CD8-positive, alpha-beta memory T cell (primary cell): Measurements from ENCODE around the gene SLC25A18. TPM values are rescaled to one million over a fixed set of nuclear protein-coding genes. Genes with fewer than 3 reads are reported as not detected.

Source experiments
- CTCF ChIA-PET: fragments of 350-600 bp; sonication (Branson Sonifier 250); formaldehyde crosslinking; loops from one replicate; lab custom pipeline; 2021; ENCODE audit warnings: antibody characterized with exemption; lab: Charles Lee
- POLR2A ChIA-PET: fragments of 350-600 bp; sonication (Branson Sonifier 250); formaldehyde crosslinking; loops from one replicate; lab custom pipeline; 2021; ENCODE audit warnings: antibody characterized with exemption; lab: Charles Lee
- DNase-seq, 5 donors: peaks; one replicate each; pipeline versions ENCODE4 v3.0.0 to v3.0.0-alpha.2; 2020 to 2022; ENCODE audit warnings: mixed read lengths in 1 of 5
- H3K27ac ChIP-seq: one replicate; pipeline ENCODE4 v1.7.0; 2013; ENCODE audit warnings: low read depth, mild to moderate bottlenecking, low read length, moderate library complexity
- H3K27me3 ChIP-seq: 2 replicates; pipeline ENCODE4 v1.7.0; 2013; ENCODE audit warnings: low read length, mild to moderate bottlenecking; ENCODE audit not compliant: insufficient read depth, poor library complexity, severe bottlenecking
- H3K36me3 ChIP-seq: 2 replicates; pipeline ENCODE4 v1.7.0; 2013; ENCODE audit warnings: mild to moderate bottlenecking, low read length, moderate library complexity; ENCODE audit not compliant: insufficient read depth
- H3K4me1 ChIP-seq: 2 replicates; pipeline ENCODE4 v1.7.0; 2013; ENCODE audit warnings: mild to moderate bottlenecking, low read length, moderate library complexity; ENCODE audit not compliant: insufficient read depth
- H3K4me3 ChIP-seq: 2 replicates; pipeline ENCODE4 v1.7.0; 2013; ENCODE audit warnings: mild to moderate bottlenecking, low read length
- H3K9me3 ChIP-seq: 2 replicates; pipeline ENCODE4 v1.7.0; 2013; ENCODE audit warnings: mild to moderate bottlenecking, low read length
- H3K27ac Mint-ChIP-seq, 8 donors: one replicate each; pipeline ENCODE4 v1.8.0; 2020 to 2021; ENCODE audit warnings: mixed read lengths in 8 of 8, mild to moderate bottlenecking in 6 of 8, inconsistent platforms in 3 of 8, moderate library complexity in 3 of 8
- H3K27me3 Mint-ChIP-seq, 2 donors: one replicate each; pipeline ENCODE4 v1.8.0; 2020 to 2021; ENCODE audit warnings: mixed read lengths in 2 of 2, mild to moderate bottlenecking in 1 of 2, moderate library complexity in 1 of 2
- H3K36me3 Mint-ChIP-seq, 3 donors: one replicate each; pipeline ENCODE4 v1.8.0; 2020 to 2021; ENCODE audit warnings: mixed read lengths in 3 of 3, inconsistent platforms in 1 of 3, mild to moderate bottlenecking in 1 of 3
- H3K4me1 Mint-ChIP-seq, 3 donors: one replicate each; pipeline ENCODE4 v1.8.0; 2020 to 2021; ENCODE audit warnings: mixed read lengths in 3 of 3, inconsistent platforms in 1 of 3, mild to moderate bottlenecking in 1 of 3
- H3K4me3 Mint-ChIP-seq, 7 donors: one replicate each; pipeline ENCODE4 v1.8.0; 2020 to 2021; ENCODE audit warnings: mixed read lengths in 7 of 7, mild to moderate bottlenecking in 6 of 7, moderate library complexity in 4 of 7, inconsistent platforms in 2 of 7
- H3K9me3 Mint-ChIP-seq, 5 donors: one replicate each; pipeline ENCODE4 v1.8.0; 2020 to 2022; ENCODE audit warnings: mixed read lengths in 5 of 5, mild to moderate bottlenecking in 3 of 5, moderate library complexity in 2 of 5, inconsistent platforms in 1 of 5
- polyA plus RNA-seq: library from polyadenylated mRNA; unstranded; fragments of 300-500 nt; fragmentation: Illumina TruSeq; gene quantifications from one replicate; pipeline ENCODE4 v1.2.3, GENCODE V29; 2021
- total RNA-seq, 2 experiments: library from RNA; stranded (reverse); gene quantifications; one replicate each; pipeline ENCODE4 v1.2.3, GENCODE V29; 2021

The SLC25A18 gene
- total and polyA plus RNA-seq, 3 experiments from 2014 or later = not detected

DNA sequence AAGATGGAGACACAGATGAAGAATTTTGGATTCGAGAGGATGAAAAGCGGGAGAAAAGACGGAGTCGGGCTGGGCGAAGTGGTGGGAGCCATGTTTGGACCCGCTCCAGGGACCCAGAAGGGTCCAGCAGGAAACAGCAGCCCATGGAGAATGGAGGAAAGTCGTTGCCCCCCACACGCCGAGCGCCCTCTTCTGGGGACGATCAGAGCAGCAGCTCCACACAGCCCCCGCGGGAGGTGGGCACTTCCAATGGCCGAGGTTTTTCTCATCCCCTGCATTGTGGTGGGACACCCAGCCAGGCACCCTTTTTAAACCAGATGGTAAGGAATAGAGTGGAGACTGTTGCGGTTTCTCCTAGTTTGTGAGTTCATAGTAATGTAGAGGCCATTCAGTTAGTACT, 22.8 kb upstream of the SLC25A18 start:
- H3K27ac Mint-ChIP-seq = no peak overlapping the region
- peaks cover 3 to 5% of the 10 kb centered on the region in 2 donors for H3K27me3 Mint-ChIP-seq
- Histone ChIP-seq H3K4me1 (no peaks in the 10 kb centered on the region), H3K27me3 (no peaks in the 10 kb centered on the region), H3K36me3 (no peaks in the 10 kb centered on the region), H3K27ac (no peak overlapping the region), H3K9me3 (no peaks in the 10 kb centered on the region), H3K4me3 (no peak overlapping the region)
- no peak for DNase-seq
- H3K4me1 Mint-ChIP-seq = no peaks in the 10 kb centered on the region
- POLR2A ChIA-PET = no interaction called here
- H3K4me3 Mint-ChIP-seq = no peak overlapping the region
- H3K9me3 Mint-ChIP-seq = no peaks in the 10 kb centered on the region
- H3K36me3 Mint-ChIP-seq = no peaks in the 10 kb centered on the region
- CTCF ChIA-PET = no interaction called here

DNA sequence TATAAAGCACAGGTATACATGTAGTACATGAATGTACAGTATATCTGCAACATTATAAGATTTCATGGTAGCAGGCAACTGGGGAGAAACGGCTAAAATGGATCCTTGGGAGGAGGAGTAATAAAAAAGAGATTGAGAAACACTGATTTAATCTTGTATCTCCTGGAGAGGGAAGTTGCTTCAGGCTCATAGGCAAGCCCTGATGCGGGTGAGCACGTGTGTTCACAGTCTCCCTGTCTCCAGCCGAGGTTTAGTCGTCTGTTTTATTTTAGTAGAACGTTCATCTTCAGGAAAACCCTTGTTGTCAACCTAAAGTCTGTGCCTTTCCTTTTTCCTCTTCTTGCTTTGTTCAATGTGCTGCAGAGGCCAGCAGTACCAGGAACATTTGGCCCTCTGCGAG, 21.8 kb upstream of the SLC25A18 start:
- no peaks in the 10 kb centered on the region for H3K9me3 ChIP-seq
- H3K27me3 Mint-ChIP-seq = peaks cover 3 to 5% of the 10 kb centered on the region in 2 donors
- POLR2A ChIA-PET = no interaction called here
- H3K4me1 ChIP-seq = no peaks in the 10 kb centered on the region
- H3K9me3 Mint-ChIP-seq = no peaks in the 10 kb centered on the region
- no peaks in the 10 kb centered on the region for H3K4me1 Mint-ChIP-seq
- no peaks in the 10 kb centered on the region for H3K36me3 Mint-ChIP-seq
- peak overlapping the region in 1 of 8 donors; percentile 22 for H3K27ac Mint-ChIP-seq
- no peak overlapping the region for H3K27ac ChIP-seq
- H3K4me3 Mint-ChIP-seq = no peak overlapping the region
- H3K27me3 ChIP-seq = no peaks in the 10 kb centered on the region
- CTCF ChIA-PET = no interaction called here
- no peak for DNase-seq
- no peaks in the 10 kb centered on the region for H3K36me3 ChIP-seq
- no peak overlapping the region for H3K4me3 ChIP-seq

DNA sequence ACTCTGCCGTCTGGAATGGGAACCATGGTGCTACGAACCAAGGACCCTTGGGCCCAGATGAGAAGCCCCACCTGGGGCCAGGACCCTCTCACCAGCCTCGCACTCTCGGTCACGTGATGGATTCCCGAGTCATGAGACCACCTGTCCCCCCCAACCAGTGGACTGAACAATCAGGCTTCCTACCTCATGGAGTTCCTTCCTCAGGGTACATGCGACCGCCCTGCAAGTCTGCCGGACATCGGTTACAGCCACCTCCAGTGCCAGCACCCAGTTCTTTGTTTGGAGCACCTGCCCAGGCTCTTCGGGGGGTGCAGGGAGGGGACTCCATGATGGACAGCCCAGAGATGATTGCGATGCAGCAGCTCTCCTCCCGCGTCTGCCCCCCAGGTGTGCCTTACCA, 20.8 kb upstream of the SLC25A18 start:
- CTCF ChIA-PET = no interaction called here
- POLR2A ChIA-PET = no interaction called here
- no peak overlapping the region for H3K27ac Mint-ChIP-seq

DNA sequence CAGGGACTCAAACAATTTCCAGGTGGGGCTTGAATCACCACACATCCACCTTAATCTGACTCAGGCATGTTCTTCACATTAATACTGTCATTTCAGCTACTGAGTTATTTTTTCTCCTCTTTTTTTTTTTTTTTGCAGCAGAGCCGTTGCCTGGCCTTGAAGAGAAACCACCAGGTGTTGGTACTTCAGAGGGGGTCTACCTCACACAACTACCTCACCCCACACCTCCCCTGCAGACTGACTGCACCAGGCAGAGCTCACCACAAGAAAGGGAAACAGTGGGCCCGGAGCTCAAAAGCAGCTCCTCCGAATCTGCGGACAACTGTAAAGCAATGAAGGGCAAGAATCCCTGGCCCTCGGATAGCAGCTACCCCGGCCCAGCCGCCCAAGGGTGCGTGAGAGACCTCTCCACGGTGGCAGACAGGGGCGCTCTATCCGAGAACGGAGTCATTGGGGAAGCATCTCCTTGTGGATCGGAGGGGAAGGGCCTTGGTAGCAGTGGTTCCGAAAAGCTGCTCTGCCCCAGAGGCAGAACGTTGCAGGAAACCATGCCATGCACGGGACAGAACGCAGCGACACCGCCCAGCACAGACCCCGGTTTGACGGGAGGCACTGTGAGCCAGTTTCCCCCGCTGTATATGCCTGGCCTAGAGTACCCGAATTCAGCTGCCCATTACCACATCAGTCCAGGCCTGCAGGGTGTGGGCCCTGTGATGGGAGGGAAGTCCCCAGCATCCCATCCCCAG, 15.1 kb upstream of the SLC25A18 start:
- H3K27me3 ChIP-seq = no peaks in the 10 kb centered on the region
- Mint-ChIP-seq H3K4me1 (no peaks in the 10 kb centered on the region), H3K36me3 (no peaks in the 10 kb centered on the region), H3K9me3 (no peaks in the 10 kb centered on the region), H3K27ac (no peak overlapping the region), H3K27me3 (peaks cover 0 to 4% of the 10 kb centered on the region in 2 donors), H3K4me3 (no peak overlapping the region)
- no peaks in the 10 kb centered on the region for H3K4me1 ChIP-seq
- ChIA-PET CTCF (interaction anchor here (1.1 kb wide), 1 partner anchor 12 kb away, joined by 4 read pairs; no protein-coding TSS in a partner anchor), POLR2A (no interaction called here)
- no peak for DNase-seq
- H3K27ac ChIP-seq = no peak overlapping the region
- H3K9me3 ChIP-seq = no peaks in the 10 kb centered on the region
- H3K36me3 ChIP-seq = no peaks in the 10 kb centered on the region
- H3K4me3 ChIP-seq = no peak overlapping the region

More for the DNA sequence above, 20.8 kb upstream of the SLC25A18 start:
- H3K9me3 ChIP-seq = no peaks in the 10 kb centered on the region
- H3K36me3 ChIP-seq = no peaks in the 10 kb centered on the region
- no peak for DNase-seq
- H3K4me3 Mint-ChIP-seq = no peak overlapping the region
- peaks cover 2 to 3% of the 10 kb centered on the region in 2 donors for H3K27me3 Mint-ChIP-seq
- H3K4me1 Mint-ChIP-seq = no peaks in the 10 kb centered on the region
- no peak overlapping the region for H3K4me3 ChIP-seq
- H3K36me3 Mint-ChIP-seq = no peaks in the 10 kb centered on the region
- H3K9me3 Mint-ChIP-seq = no peaks in the 10 kb centered on the region
- no peak overlapping the region for H3K27ac ChIP-seq
- no peaks in the 10 kb centered on the region for H3K27me3 ChIP-seq
- no peaks in the 10 kb centered on the region for H3K4me1 ChIP-seq

DNA sequence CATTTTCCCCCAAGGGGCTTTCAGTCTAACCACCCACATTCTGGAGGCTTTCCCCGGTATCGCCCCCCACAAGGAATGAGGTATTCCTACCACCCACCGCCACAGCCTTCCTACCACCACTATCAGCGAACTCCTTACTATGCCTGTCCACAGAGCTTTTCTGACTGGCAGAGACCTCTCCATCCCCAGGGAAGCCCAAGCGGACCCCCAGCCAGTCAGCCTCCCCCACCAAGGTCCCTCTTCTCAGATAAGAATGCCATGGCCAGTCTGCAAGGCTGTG, 14.6 kb upstream of the SLC25A18 start:
- Mint-ChIP-seq H3K27me3 (peaks cover 0 to 4% of the 10 kb centered on the region in 2 donors), H3K27ac (no peak overlapping the region), H3K36me3 (no peaks in the 10 kb centered on the region), H3K4me1 (no peaks in the 10 kb centered on the region), H3K4me3 (no peak overlapping the region), H3K9me3 (no peaks in the 10 kb centered on the region)
- ChIA-PET POLR2A (no interaction called here), CTCF (interaction anchor here (1.1 kb wide), 1 partner anchor 12 kb away, joined by 4 read pairs; no protein-coding TSS in a partner anchor)
- DNase-seq = no peak
- Histone ChIP-seq H3K36me3 (no peaks in the 10 kb centered on the region), H3K27ac (no peak overlapping the region), H3K9me3 (no peaks in the 10 kb centered on the region), H3K4me1 (no peaks in the 10 kb centered on the region), H3K4me3 (no peak overlapping the region), H3K27me3 (no peaks in the 10 kb centered on the region)

DNA sequence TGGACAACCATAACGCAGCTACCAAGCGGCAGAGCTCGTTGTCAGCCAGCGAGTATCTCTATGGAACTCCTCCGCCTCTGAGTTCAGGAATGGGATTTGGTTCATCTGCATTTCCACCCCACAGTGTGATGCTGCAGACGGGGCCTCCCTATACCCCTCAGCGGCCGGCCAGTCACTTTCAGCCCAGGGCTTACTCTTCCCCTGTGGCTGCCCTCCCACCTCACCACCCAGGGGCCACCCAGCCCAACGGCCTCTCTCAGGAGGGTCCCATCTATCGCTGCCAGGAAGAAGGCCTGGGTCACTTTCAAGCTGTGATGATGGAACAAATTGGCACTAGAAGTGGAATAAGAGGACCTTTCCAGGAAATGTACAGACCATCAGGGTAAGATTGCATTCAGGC, 14.1 kb upstream of the SLC25A18 start:
- H3K36me3 ChIP-seq = no peaks in the 10 kb centered on the region
- H3K9me3 ChIP-seq = no peaks in the 10 kb centered on the region
- no peak for DNase-seq
- H3K27me3 ChIP-seq = no peaks in the 10 kb centered on the region
- Mint-ChIP-seq H3K4me3 (no peak overlapping the region), H3K4me1 (no peaks in the 10 kb centered on the region), H3K9me3 (no peaks in the 10 kb centered on the region), H3K27me3 (peaks cover 0 to 4% of the 10 kb centered on the region in 2 donors), H3K36me3 (no peaks in the 10 kb centered on the region), H3K27ac (no peak overlapping the region)
- H3K4me3 ChIP-seq = no peak overlapping the region
- ChIA-PET CTCF (interaction anchor here (1.1 kb wide), 1 partner anchor 13 kb away, joined by 4 read pairs; no protein-coding TSS in a partner anchor), POLR2A (no interaction called here)
- no peak overlapping the region for H3K27ac ChIP-seq
- no peaks in the 10 kb centered on the region for H3K4me1 ChIP-seq

DNA sequence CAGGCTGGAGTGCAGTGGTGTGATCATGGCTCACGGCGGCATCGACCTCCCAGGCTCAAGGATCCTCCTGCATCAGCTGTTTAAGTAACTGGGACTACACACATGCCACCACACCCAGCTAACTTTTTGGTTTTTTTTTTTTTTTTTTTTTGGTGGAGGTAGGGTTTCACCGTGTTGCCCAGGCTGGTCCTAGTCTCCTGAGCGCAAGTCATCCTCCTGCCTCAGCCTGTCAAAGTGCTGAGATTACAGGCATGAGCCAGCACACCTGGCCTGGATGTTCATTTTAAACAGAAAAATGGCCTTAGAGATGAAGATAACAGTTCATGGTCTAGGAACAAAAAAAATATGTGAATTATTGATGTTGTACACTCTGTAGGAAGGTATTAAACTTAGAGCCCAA, 13.6 kb upstream of the SLC25A18 start:
- H3K9me3 ChIP-seq = no peaks in the 10 kb centered on the region
- Mint-ChIP-seq H3K4me3 (no peak overlapping the region), H3K27ac (no peak overlapping the region), H3K36me3 (no peaks in the 10 kb centered on the region), H3K27me3 (peaks cover 0 to 4% of the 10 kb centered on the region in 2 donors), H3K9me3 (no peaks in the 10 kb centered on the region), H3K4me1 (no peaks in the 10 kb centered on the region)
- ChIA-PET POLR2A (no interaction called here), CTCF (no interaction called here)
- no peak for DNase-seq
- H3K4me3 ChIP-seq = no peak overlapping the region
- H3K27ac ChIP-seq = no peak overlapping the region
- no peaks in the 10 kb centered on the region for H3K27me3 ChIP-seq
- no peaks in the 10 kb centered on the region for H3K4me1 ChIP-seq
- no peaks in the 10 kb centered on the region for H3K36me3 ChIP-seq

DNA sequence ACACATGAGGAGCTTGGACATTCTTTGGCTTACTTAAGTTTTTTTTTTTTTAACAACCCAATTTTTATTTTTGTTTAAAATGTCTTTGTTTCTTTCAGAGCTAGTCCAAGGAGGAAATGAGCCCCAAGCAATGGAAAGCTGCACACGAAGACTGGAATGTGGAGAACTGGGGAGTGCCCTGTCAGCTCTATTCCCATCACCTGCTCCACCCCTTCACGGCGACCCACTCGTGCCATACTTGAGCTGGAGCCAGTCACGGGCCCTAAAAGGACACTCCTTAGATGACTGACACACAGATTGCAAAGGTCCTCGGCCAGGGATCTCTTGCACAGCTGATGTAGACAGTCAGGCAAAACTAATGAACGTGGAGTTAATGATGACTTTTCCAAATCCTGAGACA, 10.6 kb upstream of the SLC25A18 start:
- Mint-ChIP-seq H3K9me3 (no peaks in the 10 kb centered on the region), H3K4me3 (peak overlapping the region in 1 of 7 donors; percentile 14), H3K27ac (no peak overlapping the region), H3K4me1 (no peaks in the 10 kb centered on the region), H3K27me3 (peaks cover 0 to 6% of the 10 kb centered on the region in 2 donors), H3K36me3 (no peaks in the 10 kb centered on the region)
- Histone ChIP-seq H3K9me3 (no peaks in the 10 kb centered on the region), H3K4me1 (no peaks in the 10 kb centered on the region), H3K27me3 (no peaks in the 10 kb centered on the region), H3K4me3 (no peak overlapping the region), H3K27ac (no peak overlapping the region), H3K36me3 (no peaks in the 10 kb centered on the region)
- ChIA-PET CTCF (no interaction called here), POLR2A (no interaction called here)
- no peak for DNase-seq
